ENCODE data around the gene ACKR2. TPM values are rescaled to one million over a fixed set of nuclear protein-coding genes. Genes with fewer than 3 reads are reported as not detected.

Gene ACKR2
- total RNA-seq, 1 experiment from 2014 or later = not detected

Other genes with a start within 250 kb of the ACKR2 start
- gene SEC22C, start 227.5 kb upstream of the ACKR2 start, total RNA-seq (2014; rRNA removed; shearing (Covaris generic)) = 100 and 113 TPM in 2 replicates
- 59.2 and 67.4 TPM in 2 replicates for gene SS18L2, start 218.6 kb upstream of the ACKR2 start, total RNA-seq (2014; rRNA removed; shearing (Covaris generic))
- gene NKTR, start 208.8 kb upstream of the ACKR2 start, total RNA-seq (2014; rRNA removed; shearing (Covaris generic)) = 21.5 and 28.0 TPM in 2 replicates
- 8.8 and 13.5 TPM in 2 replicates for gene ZBTB47, start 155.7 kb upstream of the ACKR2 start, total RNA-seq (2014; rRNA removed; shearing (Covaris generic))
- not detected in 2 replicates for gene KLHL40, start 123.9 kb upstream of the ACKR2 start, total RNA-seq (2014; rRNA removed; shearing (Covaris generic))
- not detected in 2 replicates for gene HHATL, start 106.6 kb upstream of the ACKR2 start, total RNA-seq (2014; rRNA removed; shearing (Covaris generic))
- 0.20 and 0.48 TPM in 2 replicates for gene CCDC13, start 36.2 kb upstream of the ACKR2 start, total RNA-seq (2014; rRNA removed; shearing (Covaris generic))
- gene HIGD1A, start 5.0 kb upstream of the ACKR2 start, total RNA-seq (2014; rRNA removed; shearing (Covaris generic)) = 245 and 278 TPM in 2 replicates
- not detected in 2 replicates for gene CYP8B1, start 66.4 kb downstream of the ACKR2 start, total RNA-seq (2014; rRNA removed; shearing (Covaris generic))
- gene ZNF662, start 96.7 kb downstream of the ACKR2 start, total RNA-seq (2014; rRNA removed; shearing (Covaris generic)) = 0.29 and 0.72 TPM in 2 replicates
- gene GASK1A, start 169.9 kb downstream of the ACKR2 start, total RNA-seq (2014; rRNA removed; shearing (Covaris generic)) = not detected in 2 replicates